ENCODE measurements around the gene RFX4. TPM values are rescaled to one million over a fixed set of nuclear protein-coding genes. Genes with fewer than 3 reads are reported as not detected.

The RFX4 gene
- total RNA-seq, 4 donors from 2014 or later, result not detected

DNA sequence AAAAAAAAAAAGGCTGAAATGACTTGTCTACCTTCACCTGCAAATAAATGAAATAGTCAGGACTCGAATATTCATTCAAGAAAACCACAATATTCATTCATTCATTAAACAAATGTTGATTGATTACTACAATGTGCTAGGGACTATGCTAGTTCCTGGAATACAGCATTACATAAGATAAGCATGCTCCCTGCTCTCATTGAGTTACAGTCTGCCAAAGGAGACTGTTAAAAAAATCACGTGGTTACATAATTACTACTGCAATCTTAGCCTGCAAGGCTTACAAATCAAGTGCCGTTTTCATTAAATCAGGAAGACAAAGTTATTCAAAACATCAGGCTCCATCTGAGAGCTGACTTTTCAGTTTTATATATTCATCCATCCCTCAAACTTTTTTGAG, 121.3 kb downstream of the RFX4 start:
- intact Hi-C loops (cut with DNase I; ENCODE audit: low total_unique reads), result no loop called here
- TF ChIP-seq, protein P1, sequence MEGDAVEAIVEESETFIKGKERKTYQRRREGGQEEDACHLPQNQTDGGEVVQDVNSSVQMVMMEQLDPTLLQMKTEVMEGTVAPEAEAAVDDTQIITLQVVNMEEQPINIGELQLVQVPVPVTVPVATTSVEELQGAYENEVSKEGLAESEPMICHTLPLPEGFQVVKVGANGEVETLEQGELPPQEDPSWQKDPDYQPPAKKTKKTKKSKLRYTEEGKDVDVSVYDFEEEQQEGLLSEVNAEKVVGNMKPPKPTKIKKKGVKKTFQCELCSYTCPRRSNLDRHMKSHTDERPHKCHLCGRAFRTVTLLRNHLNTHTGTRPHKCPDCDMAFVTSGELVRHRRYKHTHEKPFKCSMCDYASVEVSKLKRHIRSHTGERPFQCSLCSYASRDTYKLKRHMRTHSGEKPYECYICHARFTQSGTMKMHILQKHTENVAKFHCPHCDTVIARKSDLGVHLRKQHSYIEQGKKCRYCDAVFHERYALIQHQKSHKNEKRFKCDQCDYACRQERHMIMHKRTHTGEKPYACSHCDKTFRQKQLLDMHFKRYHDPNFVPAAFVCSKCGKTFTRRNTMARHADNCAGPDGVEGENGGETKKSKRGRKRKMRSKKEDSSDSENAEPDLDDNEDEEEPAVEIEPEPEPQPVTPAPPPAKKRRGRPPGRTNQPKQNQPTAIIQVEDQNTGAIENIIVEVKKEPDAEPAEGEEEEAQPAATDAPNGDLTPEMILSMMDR (IDR thresholded peaks at IDR 0.05), result no peak
- no peak for TF ChIP-seq POLR2A (IDR thresholded peaks at IDR 0.05)
- H3K4me3 ChIP-seq (ENCODE audit: low read depth, poor library complexity, severe bottlenecking), result no peak overlapping the region
- no peak for DNase-seq (ENCODE audit: low spot score in 2 of 2)
- 18 to 37% methylated on average over 3 of the region's 3 CpGs for WGBS, 2 donors

DNA sequence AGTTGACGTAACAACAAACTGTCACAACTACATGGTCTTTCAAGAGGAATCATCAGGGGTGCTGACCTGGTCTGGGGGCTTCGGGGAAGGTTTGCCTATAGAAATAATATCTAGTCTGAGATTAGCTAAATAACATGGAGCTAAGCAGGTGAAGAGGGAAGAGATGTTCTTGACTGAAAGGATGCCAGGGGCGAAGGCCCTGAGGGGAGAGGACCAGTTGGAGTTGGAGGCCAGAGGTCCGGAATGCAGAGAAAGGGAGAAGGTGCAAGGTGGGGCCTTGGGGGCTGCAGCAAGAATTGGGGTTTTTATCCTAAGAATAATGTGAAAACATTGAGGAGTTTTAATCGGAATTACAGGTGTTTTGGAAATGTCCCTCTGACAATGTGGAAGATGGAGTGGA, 123.2 kb downstream of the RFX4 start:
- intact Hi-C loops (cut with DNase I; ENCODE audit: low total_unique reads), result no loop called here
- WGBS, 2 donors, result 82 to 84% methylated on average over 5 of the region's 5 CpGs
- no peak for TF ChIP-seq POLR2A (IDR thresholded peaks at IDR 0.05)
- TF ChIP-seq, protein P1 (IDR thresholded peaks at IDR 0.05), result no peak
- H3K4me3 ChIP-seq (ENCODE audit: low read depth, poor library complexity, severe bottlenecking), result no peak overlapping the region
- peak in 1 of 2 donors; percentile 50 for DNase-seq (ENCODE audit: low spot score in 2 of 2)

DNA sequence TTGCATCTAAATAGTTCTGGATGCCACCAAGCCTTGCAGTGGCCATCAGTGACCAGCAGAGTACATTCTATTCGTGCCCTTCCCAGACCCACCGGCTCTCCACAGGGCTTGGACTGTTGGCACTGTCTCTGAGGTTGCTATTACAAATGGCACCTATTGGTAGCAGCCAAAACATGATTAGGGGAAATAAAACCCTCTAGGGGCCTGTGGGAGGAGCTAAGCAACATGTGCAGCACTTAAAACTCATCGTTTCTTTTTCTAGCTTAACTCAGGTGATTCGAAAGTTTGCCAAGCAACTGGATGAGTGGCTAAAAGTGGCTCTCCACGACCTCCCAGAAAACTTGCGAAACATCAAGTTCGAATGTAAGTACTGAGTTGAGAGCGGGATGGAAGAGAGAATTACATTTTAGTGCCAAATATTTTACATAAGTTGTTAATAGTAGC, 126.3 kb downstream of the RFX4 start:
- intact Hi-C loops (cut with DNase I; ENCODE audit: low total_unique reads), result no loop called here
- 66 to 67% methylated on average over 8 of the region's 8 CpGs for WGBS, 2 donors
- no peak for TF ChIP-seq POLR2A (IDR thresholded peaks at IDR 0.05)
- TF ChIP-seq, protein P1 (IDR thresholded peaks at IDR 0.05), result no peak
- DNase-seq (ENCODE audit: low spot score in 2 of 2), result peak in 1 of 2 donors; percentile 6
- H3K4me3 ChIP-seq (ENCODE audit: low read depth, poor library complexity, severe bottlenecking), result no peak overlapping the region

DNA sequence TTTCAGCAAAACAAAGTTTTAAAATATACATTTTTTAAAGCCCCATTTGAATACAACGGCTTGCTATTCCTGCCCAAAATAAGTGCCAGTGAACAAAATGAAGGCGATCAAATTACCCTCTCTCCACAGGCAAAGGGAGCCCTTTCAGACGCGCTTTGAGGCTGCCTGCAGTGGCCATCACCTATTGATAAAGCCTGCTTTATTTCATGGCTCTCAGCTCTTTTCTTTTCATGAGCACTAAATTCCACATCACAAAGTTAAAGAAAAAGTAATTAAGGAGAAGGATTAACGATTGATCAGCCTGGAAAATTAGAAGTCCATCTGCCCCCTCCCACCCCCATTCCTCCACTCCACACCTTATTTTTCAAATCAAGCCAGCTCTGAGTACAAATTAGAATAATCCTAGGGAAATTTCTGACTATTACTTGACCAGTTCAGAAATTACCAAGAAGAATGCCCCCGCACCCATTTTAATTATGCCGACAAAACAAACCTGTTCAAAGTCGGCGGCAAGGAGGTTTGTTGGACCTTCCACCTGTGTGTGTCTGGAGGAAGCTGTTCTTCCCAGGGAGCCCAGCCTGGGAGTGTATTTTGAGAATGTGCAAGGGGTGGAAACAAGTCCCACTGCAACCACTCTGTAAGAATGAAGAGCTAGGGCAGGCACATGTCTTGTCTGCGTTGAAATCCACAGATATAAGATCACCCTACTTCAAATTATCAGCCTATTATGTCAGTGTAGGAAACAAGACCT, 127.5 kb downstream of the RFX4 start:
- DNase-seq (ENCODE audit: low spot score in 2 of 2), result peak in 1 of 2 donors; percentile 8
- WGBS, 2 donors, result 58 to 64% methylated on average over 10 of the region's 10 CpGs
- no peak for TF ChIP-seq POLR2A (IDR thresholded peaks at IDR 0.05)
- TF ChIP-seq, protein P1 (IDR thresholded peaks at IDR 0.05), result no peak
- no peak overlapping the region for H3K4me3 ChIP-seq (ENCODE audit: low read depth, poor library complexity, severe bottlenecking)
- intact Hi-C loops (cut with DNase I; ENCODE audit: low total_unique reads), result no loop called here

DNA sequence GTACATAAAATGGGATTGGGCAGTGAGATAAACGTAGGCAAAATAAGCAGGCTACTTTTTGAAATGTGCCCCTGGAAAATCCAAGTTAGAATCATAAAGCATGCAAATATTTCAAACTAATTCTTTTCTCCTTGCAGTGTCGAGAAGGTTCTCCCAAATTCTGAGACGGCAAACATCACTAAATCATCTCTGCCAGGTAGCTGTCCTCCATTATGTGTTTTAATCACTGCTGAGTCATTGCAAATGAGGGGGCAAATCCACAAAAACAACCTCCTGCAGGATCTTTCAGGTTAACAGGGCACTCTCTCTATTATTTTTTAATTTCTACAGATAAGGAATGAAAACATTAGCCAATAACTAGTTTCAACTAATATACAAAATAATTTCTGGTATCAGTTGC, 128.5 kb downstream of the RFX4 start:
- no peak for DNase-seq (ENCODE audit: low spot score in 2 of 2)
- H3K4me3 ChIP-seq (ENCODE audit: low read depth, poor library complexity, severe bottlenecking), result no peak overlapping the region
- WGBS, 2 donors, result 63 to 72% methylated on average over 3 of the region's 3 CpGs
- TF ChIP-seq, protein P1 (IDR thresholded peaks at IDR 0.05), result no peak
- TF ChIP-seq POLR2A (IDR thresholded peaks at IDR 0.05), result no peak
- intact Hi-C loops (cut with DNase I; ENCODE audit: low total_unique reads), result no loop called here

All from lower leg skin (tissue), 4 donors.